Measurements from ENCODE around the gene HSD11B1L. TPM values are rescaled to one million over a fixed set of nuclear protein-coding genes. Genes with fewer than 3 reads are reported as not detected.
A peak's percentile ranks its signal among the peaks of the same experiment; 100 is the strongest.
"Not testable (repeated sequence)": the region's sequence is repeated elsewhere in the genome, so short reads cannot be mapped to it uniquely, and the experiment has no call there.

Gene HSD11B1L
- total and polyA plus RNA-seq, 7 donors, result 4.5 to 15.6 (median 4.7) TPM

DNA sequence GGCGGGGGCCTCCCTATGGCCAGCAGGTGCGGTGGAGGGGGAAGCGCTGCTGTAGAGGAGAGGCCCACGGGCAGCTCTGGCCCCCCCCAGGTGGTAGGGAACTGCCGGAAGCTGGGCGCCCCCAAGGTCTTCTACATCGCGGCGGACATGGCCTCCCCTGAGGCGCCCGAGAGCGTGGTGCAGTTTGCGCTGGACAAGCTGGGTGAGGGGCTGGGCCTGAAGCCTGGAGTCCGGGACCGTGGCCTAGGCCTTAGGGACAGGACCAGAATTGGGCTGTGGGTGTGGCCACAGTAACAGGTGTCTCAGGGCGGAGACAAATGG lies 5.5 kb downstream of the HSD11B1L start:
- peak overlapping the region; percentile 91 for H3K27ac ChIP-seq
- 28 to 39% (median 33%) methylated on average over 16 of the region's 16 CpGs for WGBS, 3 donors
- intact Hi-C loops (cut with DNase I), result loop anchor here in 1 of 2 donors (10.0 kb wide), 2 partner anchors 61 to 689 kb away; partner anchors contain the start of genes ALKBH7, PSPN, SAFB and SAFB2
- H3K4me1 ChIP-seq, result peaks cover 5% of the 10 kb centered on the region
- H3K36me3 ChIP-seq (ENCODE audit: insufficient read depth in 1 of 2, low read depth in 1 of 2), result no peaks in the 10 kb centered on the region
- TF ChIP-seq, protein P1, sequence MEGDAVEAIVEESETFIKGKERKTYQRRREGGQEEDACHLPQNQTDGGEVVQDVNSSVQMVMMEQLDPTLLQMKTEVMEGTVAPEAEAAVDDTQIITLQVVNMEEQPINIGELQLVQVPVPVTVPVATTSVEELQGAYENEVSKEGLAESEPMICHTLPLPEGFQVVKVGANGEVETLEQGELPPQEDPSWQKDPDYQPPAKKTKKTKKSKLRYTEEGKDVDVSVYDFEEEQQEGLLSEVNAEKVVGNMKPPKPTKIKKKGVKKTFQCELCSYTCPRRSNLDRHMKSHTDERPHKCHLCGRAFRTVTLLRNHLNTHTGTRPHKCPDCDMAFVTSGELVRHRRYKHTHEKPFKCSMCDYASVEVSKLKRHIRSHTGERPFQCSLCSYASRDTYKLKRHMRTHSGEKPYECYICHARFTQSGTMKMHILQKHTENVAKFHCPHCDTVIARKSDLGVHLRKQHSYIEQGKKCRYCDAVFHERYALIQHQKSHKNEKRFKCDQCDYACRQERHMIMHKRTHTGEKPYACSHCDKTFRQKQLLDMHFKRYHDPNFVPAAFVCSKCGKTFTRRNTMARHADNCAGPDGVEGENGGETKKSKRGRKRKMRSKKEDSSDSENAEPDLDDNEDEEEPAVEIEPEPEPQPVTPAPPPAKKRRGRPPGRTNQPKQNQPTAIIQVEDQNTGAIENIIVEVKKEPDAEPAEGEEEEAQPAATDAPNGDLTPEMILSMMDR (IDR thresholded peaks at IDR 0.05), result no peak
- no peaks in the 10 kb centered on the region for H3K27me3 ChIP-seq (ENCODE audit: insufficient read depth in 3 of 3, low read length in 2 of 3)
- H3K9me3 ChIP-seq, result no peaks in the 10 kb centered on the region
- H3K4me3 ChIP-seq, result peak overlapping the region; percentile 76
- peak in 2 of 4 donors; percentile 46 to 48 for ATAC-seq
- no peak for DNase-seq

DNA sequence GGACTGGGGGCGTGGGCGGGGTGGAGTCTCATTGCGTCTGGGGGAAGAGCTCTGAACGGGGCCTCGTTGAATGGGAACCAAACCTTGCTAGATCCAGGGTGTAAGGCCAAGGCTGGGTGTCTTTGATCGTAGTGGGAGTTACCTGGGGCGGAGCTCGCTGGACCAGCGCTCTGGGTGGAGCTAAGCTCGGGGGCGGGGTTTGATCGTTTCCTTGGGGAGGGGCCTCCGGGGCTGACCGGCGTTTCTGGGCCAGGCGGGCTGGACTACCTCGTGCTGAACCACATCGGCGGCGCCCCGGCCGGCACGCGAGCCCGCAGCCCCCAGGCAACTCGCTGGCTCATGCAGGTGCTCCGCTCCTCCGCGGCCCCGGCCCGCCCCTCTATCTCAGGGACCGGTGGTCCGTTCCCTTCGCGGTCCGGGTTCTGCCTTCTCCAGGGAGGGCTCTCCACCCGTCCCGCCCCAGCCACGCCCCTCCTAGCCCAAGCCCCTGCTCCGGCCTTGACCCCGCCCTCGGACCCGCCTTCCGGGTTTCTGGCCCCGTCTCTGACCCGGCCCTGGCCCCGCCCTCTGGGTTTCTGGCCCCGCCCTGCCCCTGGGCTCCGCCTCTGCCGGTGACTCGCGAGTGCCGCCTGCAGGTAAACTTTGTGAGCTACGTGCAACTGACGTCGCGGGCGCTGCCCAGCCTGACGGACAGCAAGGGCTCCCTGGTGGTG lies 6.0 kb downstream of the HSD11B1L start:
- no peaks in the 10 kb centered on the region for H3K9me3 ChIP-seq
- peak; percentile 81 to 86 (median 84) for ATAC-seq
- peak; percentile 99 for DNase-seq
- intact Hi-C loops (cut with DNase I), result loop anchor here in 1 of 2 donors (10.0 kb wide), 2 partner anchors 62 to 688 kb away; partner anchors contain the start of genes ALKBH7, PSPN, SAFB and SAFB2
- H3K36me3 ChIP-seq (ENCODE audit: insufficient read depth in 1 of 2, low read depth in 1 of 2), result peaks cover 2 to 3% of the 10 kb centered on the region in 2 donors
- TF ChIP-seq, protein P1 (IDR thresholded peaks at IDR 0.05), result peak; percentile 71
- 1% methylated on average over 44 to 59 of the region's 59 CpGs for WGBS, 3 donors
- H3K27me3 ChIP-seq (ENCODE audit: insufficient read depth in 3 of 3, low read length in 2 of 3), result no peaks in the 10 kb centered on the region
- H3K27ac ChIP-seq, result peak overlapping the region; percentile 91
- peak overlapping the region; percentile 76 for H3K4me3 ChIP-seq
- peaks cover 10% of the 10 kb centered on the region for H3K4me1 ChIP-seq

- Histone ChIP-seq H3K4me1 (peaks cover 15% of the 10 kb centered on the region), H3K9me3 (no peaks in the 10 kb centered on the region), H3K36me3 (ENCODE audit: insufficient read depth in 1 of 2, low read depth in 1 of 2) (peaks cover 2 to 11% of the 10 kb centered on the region in 2 donors), H3K27ac (peak overlapping the region; percentile 91), H3K27me3 (ENCODE audit: insufficient read depth in 3 of 3, low read length in 2 of 3) (no peaks in the 10 kb centered on the region), H3K4me3 (peak overlapping the region; percentile 76)
- intact Hi-C loops (cut with DNase I), result loop anchor here in 1 of 2 donors (10.0 kb wide), 2 partner anchors 63 to 687 kb away; partner anchors contain the start of genes ALKBH7, PSPN, SAFB and SAFB2
- ATAC-seq (no peak), DNase-seq (peak in 1 of 2 donors; percentile 48)
- TF ChIP-seq, protein P1 (IDR thresholded peaks at IDR 0.05), result no peak
- WGBS, 3 donors, result 47 to 65% (median 54%) methylated on average over 54 to 76 of the region's 76 CpGs
Observed at GRCh38 chr19:5687360-5688198, 6.8 kb downstream of the HSD11B1L start.

DNA sequence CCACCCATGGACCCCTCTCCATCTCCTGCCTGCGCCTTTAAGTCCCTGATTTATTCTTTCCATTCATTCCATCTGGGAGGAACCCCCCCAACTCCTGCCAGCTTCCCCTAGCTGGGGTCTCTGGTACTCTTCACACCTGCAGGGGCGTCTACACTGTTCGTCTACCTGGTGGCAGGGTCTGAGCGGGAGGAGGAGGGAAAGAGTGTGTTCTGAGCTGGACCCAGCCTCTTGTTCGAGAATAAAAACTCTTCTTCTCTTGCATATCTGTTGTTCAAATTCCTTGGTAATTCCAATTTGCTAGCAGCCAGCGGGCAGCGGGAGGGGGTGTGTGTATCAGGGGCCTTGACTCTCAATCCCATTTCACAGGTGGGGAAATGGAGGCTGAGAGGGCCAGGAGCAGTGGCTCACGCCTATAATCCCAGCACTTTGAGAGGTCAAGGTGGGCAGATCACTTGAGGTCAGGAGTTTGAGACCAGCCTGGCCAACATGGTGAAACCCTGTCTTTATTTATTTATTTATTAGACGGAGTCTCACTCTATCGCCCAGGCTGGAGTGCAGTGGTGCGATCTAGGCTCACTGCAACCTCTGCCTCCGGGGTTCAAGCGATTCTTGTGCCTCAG lies 7.5 kb downstream of the HSD11B1L start:
- ATAC-seq; DNase-seq; H3K4me3 ChIP-seq; H3K27me3 ChIP-seq (ENCODE audit: insufficient read depth in 3 of 3, low read length in 2 of 3); H3K9me3 ChIP-seq; H3K27ac ChIP-seq: not testable (repeated sequence)
- 92 to 94% (median 93%) methylated on average over 13 of the region's 13 CpGs for WGBS, 3 donors
- peaks cover 15% of the 10 kb centered on the region for H3K4me1 ChIP-seq
- intact Hi-C loops (cut with DNase I), result loop anchor here in 1 of 2 donors (10.0 kb wide), 2 partner anchors 64 to 686 kb away; partner anchors contain the start of genes ALKBH7, PSPN, SAFB and SAFB2
- peaks cover 2 to 19% of the 10 kb centered on the region in 2 donors for H3K36me3 ChIP-seq (ENCODE audit: insufficient read depth in 1 of 2, low read depth in 1 of 2)

Measured in psoas muscle (tissue), 8 donors.